Measurements from ENCODE around the gene CTAG1A.

CTAG1A gene

GRCh38 chrX:154602226-154602625 is 17.3 kb downstream of the CTAG1A start:
- H2AFZ ChIP-seq (ENCODE audit: low read depth, low read length, severe bottlenecking): no peak overlapping the region
- no peak for TF ChIP-seq CTCF (IDR thresholded peaks at IDR 0.05; ENCODE audit: insufficient read depth, low read length, poor library complexity, severe bottlenecking)
- TF ChIP-seq EZH2phosphoT487 (conservative IDR thresholded peaks at IDR 0.05; ENCODE audit: low read length): no peak
- no peak overlapping the region for H3K4me3 ChIP-seq (ENCODE audit: insufficient read depth, low read length, poor library complexity, severe bottlenecking)
- H3F3A ChIP-seq (ENCODE audit: insufficient read depth): no peaks in the 10 kb centered on the region
- H3K79me2 ChIP-seq (ENCODE audit: insufficient read depth, low read length): no peaks in the 10 kb centered on the region
- no peaks in the 10 kb centered on the region for H3K9me3 ChIP-seq (ENCODE audit: insufficient read depth, low read length)
- no peaks in the 10 kb centered on the region for H4K20me1 ChIP-seq (ENCODE audit: low read depth, low read length)
- no peak overlapping the region for H3K27ac ChIP-seq (ENCODE audit: low read depth, low read length)
- no peak overlapping the region for H3K4me2 ChIP-seq (ENCODE audit: low read depth, low read length, poor library complexity, severe bottlenecking)
- no peaks in the 10 kb centered on the region for H3K36me3 ChIP-seq (ENCODE audit: low read length)
- H3K9ac ChIP-seq (ENCODE audit: low read length): no peak overlapping the region
- H3K9me2 ChIP-seq (replicated peaks; ENCODE audit: insufficient read depth, low read length): no peaks in the 10 kb centered on the region
- H3K27me3 ChIP-seq (ENCODE audit: low read length): no peaks in the 10 kb centered on the region

DNA sequence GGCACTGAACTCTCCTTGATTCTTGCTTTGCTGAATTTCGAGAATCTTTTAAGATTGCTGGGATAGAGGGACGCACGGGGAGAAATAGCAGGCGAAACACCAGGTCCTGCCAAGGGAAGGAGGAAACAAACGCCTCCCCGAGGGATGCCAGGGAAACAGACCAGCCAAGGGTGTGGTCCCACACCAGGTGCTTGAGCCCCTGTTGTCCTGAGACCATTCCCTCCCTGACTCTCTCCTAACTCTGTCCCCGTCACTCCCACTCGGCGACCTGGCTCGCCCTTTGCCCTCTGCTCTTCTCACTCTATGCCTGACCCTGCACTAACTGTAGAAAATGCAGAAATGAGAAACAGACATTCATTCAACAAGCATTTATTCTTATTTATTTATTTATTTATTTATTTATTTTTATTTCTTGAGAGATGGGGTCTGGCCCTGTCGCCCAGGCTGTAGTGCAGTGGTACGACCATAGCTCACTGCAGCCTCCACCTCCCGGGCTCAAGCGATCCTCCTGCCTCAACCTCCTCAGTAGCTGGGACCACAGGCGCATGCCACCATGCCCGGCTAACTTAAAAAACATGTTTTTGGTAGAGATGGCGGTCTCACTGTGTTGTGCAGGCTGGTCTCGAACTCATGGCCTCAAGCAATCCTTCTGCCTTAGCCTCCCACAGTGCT is 18.0 kb downstream of the CTAG1A start:
- no peak overlapping the region for H3K27ac ChIP-seq (ENCODE audit: low read depth, low read length)
- no peak overlapping the region for H2AFZ ChIP-seq (ENCODE audit: low read depth, low read length, severe bottlenecking)
- no peak overlapping the region for H3K4me3 ChIP-seq (ENCODE audit: insufficient read depth, low read length, poor library complexity, severe bottlenecking)
- no peak overlapping the region for H3K9ac ChIP-seq (ENCODE audit: low read length)
- TF ChIP-seq EZH2phosphoT487 (conservative IDR thresholded peaks at IDR 0.05; ENCODE audit: low read length) (no peak), CTCF (IDR thresholded peaks at IDR 0.05; ENCODE audit: insufficient read depth, low read length, poor library complexity, severe bottlenecking) (no peak)
- no peaks in the 10 kb centered on the region for H3K36me3 ChIP-seq (ENCODE audit: low read length)
- no peaks in the 10 kb centered on the region for H3K9me3 ChIP-seq (ENCODE audit: insufficient read depth, low read length)
- H4K20me1 ChIP-seq (ENCODE audit: low read depth, low read length): no peaks in the 10 kb centered on the region
- H3K27me3 ChIP-seq (ENCODE audit: low read length): no peaks in the 10 kb centered on the region
- H3K79me2 ChIP-seq (ENCODE audit: insufficient read depth, low read length): no peaks in the 10 kb centered on the region
- H3K4me2 ChIP-seq (ENCODE audit: low read depth, low read length, poor library complexity, severe bottlenecking): no peak overlapping the region
- H3F3A ChIP-seq (ENCODE audit: insufficient read depth): no peaks in the 10 kb centered on the region
- no peaks in the 10 kb centered on the region for H3K9me2 ChIP-seq (replicated peaks; ENCODE audit: insufficient read depth, low read length)

- Histone ChIP-seq H3K4me2 (ENCODE audit: low read depth, low read length, poor library complexity, severe bottlenecking) (no peak overlapping the region), H3K36me3 (ENCODE audit: low read length) (no peaks in the 10 kb centered on the region), H3K9me2 (replicated peaks; ENCODE audit: insufficient read depth, low read length) (no peaks in the 10 kb centered on the region), H3F3A (ENCODE audit: insufficient read depth) (no peaks in the 10 kb centered on the region), H3K4me3 (ENCODE audit: insufficient read depth, low read length, poor library complexity, severe bottlenecking) (no peak overlapping the region), H3K27ac (ENCODE audit: low read depth, low read length) (no peak overlapping the region), H3K9ac (ENCODE audit: low read length) (no peak overlapping the region), H3K9me3 (ENCODE audit: insufficient read depth, low read length) (no peaks in the 10 kb centered on the region), H2AFZ (ENCODE audit: low read depth, low read length, severe bottlenecking) (no peak overlapping the region), H3K27me3 (ENCODE audit: low read length) (no peaks in the 10 kb centered on the region), H3K79me2 (ENCODE audit: insufficient read depth, low read length) (no peaks in the 10 kb centered on the region), H4K20me1 (ENCODE audit: low read depth, low read length) (no peaks in the 10 kb centered on the region)
- TF ChIP-seq EZH2phosphoT487 (conservative IDR thresholded peaks at IDR 0.05; ENCODE audit: low read length) (no peak), CTCF (IDR thresholded peaks at IDR 0.05; ENCODE audit: insufficient read depth, low read length, poor library complexity, severe bottlenecking) (no peak)
Measured at GRCh38 chrX:154603438-154604430, 18.8 kb downstream of the CTAG1A start.
